ENCODE data around the gene YAE1.

The YAE1 gene, protein sequence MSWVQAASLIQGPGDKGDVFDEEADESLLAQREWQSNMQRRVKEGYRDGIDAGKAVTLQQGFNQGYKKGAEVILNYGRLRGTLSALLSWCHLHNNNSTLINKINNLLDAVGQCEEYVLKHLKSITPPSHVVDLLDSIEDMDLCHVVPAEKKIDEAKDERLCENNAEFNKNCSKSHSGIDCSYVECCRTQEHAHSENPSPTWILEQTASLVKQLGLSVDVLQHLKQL
- 1.3 to 11.0 (median 7.4) reads per million in 9 experiments for total RNA-seq

DNA sequence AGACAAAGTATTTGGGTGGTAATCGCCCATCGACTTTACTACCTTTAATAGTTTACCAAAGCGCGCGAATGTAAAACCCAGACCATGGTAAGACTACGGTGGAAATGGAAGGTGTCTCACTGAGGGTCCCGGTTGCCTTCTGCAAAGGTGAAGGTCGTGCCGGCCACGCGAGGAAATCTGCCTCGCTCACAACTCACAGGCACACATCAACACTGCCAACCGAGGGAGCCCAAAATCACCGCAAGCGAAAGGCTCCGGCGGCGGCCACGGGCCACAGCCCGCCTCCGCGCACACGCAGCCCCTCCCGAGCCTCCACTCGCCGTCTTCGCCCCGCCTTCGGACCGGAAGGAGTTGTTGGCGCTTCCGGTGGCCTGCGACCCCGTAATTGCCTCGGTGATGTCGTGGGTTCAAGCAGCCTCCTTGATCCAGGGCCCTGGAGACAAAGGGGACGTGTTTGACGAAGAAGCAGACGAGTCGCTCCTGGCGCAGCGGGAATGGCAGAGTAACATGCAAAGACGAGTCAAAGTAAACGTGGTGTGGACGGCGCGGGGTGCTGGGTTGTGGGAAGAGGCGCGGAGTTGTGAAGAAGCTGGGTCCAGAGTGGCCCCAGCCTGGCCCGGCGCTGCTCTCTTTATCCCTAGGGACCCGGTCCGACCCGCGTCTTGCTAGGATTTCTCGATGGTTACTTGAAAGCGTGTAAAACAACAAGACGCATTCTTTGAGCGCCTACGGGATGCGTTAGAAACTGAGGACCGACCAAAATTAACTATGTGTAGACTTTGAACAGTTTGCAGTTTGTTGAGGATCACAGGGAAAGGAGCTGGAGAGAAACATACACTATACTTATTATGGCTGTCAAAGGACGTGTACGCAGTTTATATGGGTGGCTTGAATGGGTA is at the start of gene YAE1:
Gene YAE1 (plus strand): TSS at position 382 of the 899 bp plus-strand sequence. CDS start 15 bp downstream, at position 397.
- ATAC-seq (replicated peaks) (peak; percentile 94), DNase-seq (peak; percentile 64 to 71 (median 69))
- peak within 1 kb of the TSS; percentile 95 to 96 for H3K27ac Mint-ChIP-seq
- H3K4me3 Mint-ChIP-seq, result peak within 1 kb of the TSS; percentile 96 to 97
- peaks cover 7% of the 10 kb centered on the region for H3K36me3 Mint-ChIP-seq (ENCODE audit: insufficient read depth)
- peaks cover 15 to 29% of the 10 kb centered on the region in 2 donors for H3K4me1 Mint-ChIP-seq (ENCODE audit: low read depth in 2 of 2)
- H3K9me3 Mint-ChIP-seq, result no peaks in the 10 kb centered on the region
- peaks cover 3 to 5% of the 10 kb centered on the region in 2 donors for H3K27me3 Mint-ChIP-seq

GRCh38 chr7:39516498-39516897 is 49.7 kb upstream of the YAE1 start:
- peaks cover 15 to 18% of the 10 kb centered on the region in 2 donors for H3K27me3 Mint-ChIP-seq

GRCh38 chr7:39517240-39517639 is 49.0 kb upstream of the YAE1 start:
- Mint-ChIP-seq H3K4me3 (no peak overlapping the region), H3K4me1 (ENCODE audit: low read depth in 2 of 2) (peaks cover 4 to 5% of the 10 kb centered on the region in 2 donors), H3K27ac (no peak overlapping the region), H3K9me3 (no peaks in the 10 kb centered on the region), H3K36me3 (ENCODE audit: insufficient read depth) (no peaks in the 10 kb centered on the region), H3K27me3 (peaks cover 18% of the 10 kb centered on the region in 2 donors)
- ATAC-seq (replicated peaks) (no peak), DNase-seq (no peak)

More at GRCh38 chr7:39516498-39516897, 49.7 kb upstream of the YAE1 start:
- no peak for ATAC-seq (replicated peaks)
- Mint-ChIP-seq H3K9me3 (no peaks in the 10 kb centered on the region), H3K4me3 (no peak overlapping the region), H3K27ac (no peak overlapping the region), H3K4me1 (ENCODE audit: low read depth in 2 of 2) (peaks cover 4 to 5% of the 10 kb centered on the region in 2 donors), H3K36me3 (ENCODE audit: insufficient read depth) (no peaks in the 10 kb centered on the region)
- no peak for DNase-seq

DNA sequence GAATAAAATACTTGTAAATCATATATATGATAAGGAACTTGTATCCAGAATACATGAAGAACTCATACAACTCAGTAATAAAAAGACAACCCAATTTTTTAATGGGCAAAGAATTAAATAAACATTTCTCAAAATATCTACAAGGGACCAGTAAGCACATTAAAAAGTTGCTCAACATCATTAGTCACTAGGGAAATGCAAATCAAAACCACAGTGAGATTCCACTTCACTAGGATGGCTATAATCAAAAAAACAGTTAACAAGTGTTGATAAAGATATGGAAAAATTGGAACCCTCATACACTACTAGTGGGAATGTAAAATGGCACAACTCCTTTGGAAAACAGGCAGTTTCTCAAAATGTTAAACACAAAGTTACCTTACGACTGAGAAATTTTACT is 40.3 kb upstream of the YAE1 start:
- Mint-ChIP-seq H3K4me1 (ENCODE audit: low read depth in 2 of 2) (no peaks in the 10 kb centered on the region), H3K36me3 (ENCODE audit: insufficient read depth) (no peaks in the 10 kb centered on the region), H3K27ac (no peak overlapping the region), H3K27me3 (peaks cover 49 to 59% of the 10 kb centered on the region in 2 donors), H3K4me3 (no peak overlapping the region), H3K9me3 (no peaks in the 10 kb centered on the region)
- ATAC-seq (replicated peaks), result no peak
- no peak for DNase-seq

- Mint-ChIP-seq H3K4me1 (ENCODE audit: low read depth in 2 of 2) (no peaks in the 10 kb centered on the region), H3K4me3 (no peak overlapping the region), H3K27me3 (peaks cover 45 to 65% of the 10 kb centered on the region in 2 donors), H3K9me3 (no peaks in the 10 kb centered on the region), H3K36me3 (ENCODE audit: insufficient read depth) (no peaks in the 10 kb centered on the region), H3K27ac (no peak overlapping the region)
- DNase-seq (no peak), ATAC-seq (replicated peaks) (no peak)
Observed at GRCh38 chr7:39526666-39527065, 39.5 kb upstream of the YAE1 start.

- Mint-ChIP-seq H3K4me3 (no peak overlapping the region), H3K4me1 (ENCODE audit: low read depth in 2 of 2) (no peaks in the 10 kb centered on the region), H3K27me3 (peaks cover 42 to 65% of the 10 kb centered on the region in 2 donors), H3K27ac (no peak overlapping the region), H3K9me3 (no peaks in the 10 kb centered on the region), H3K36me3 (ENCODE audit: insufficient read depth) (no peaks in the 10 kb centered on the region)
- no peak for ATAC-seq (replicated peaks)
- DNase-seq, result no peak
Observed at GRCh38 chr7:39527296-39527695, 38.9 kb upstream of the YAE1 start.

DNA sequence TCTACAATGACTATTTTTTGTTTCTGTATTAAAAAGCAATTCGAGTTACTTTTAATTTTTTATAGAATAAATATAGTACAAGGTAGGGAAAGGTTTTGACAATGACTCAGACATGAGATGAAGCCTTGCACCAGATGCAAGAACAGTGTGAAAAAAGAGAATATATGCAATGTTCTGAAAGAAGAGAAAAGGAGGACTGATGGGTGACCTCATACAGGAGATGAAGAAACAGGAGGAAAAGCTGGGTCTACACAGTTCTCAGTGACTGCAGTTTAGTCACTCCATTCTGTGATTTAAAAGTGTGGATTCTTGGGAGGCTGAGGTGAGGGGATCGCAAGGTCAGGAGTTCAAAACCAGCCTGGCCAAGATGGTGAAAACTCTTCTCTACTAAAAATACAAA is 38.3 kb upstream of the YAE1 start:
- no peak for DNase-seq
- no peaks in the 10 kb centered on the region for H3K36me3 Mint-ChIP-seq (ENCODE audit: insufficient read depth)
- no peaks in the 10 kb centered on the region for H3K4me1 Mint-ChIP-seq (ENCODE audit: low read depth in 2 of 2)
- no peak for ATAC-seq (replicated peaks)
- no peaks in the 10 kb centered on the region for H3K9me3 Mint-ChIP-seq
- H3K27ac Mint-ChIP-seq, result no peak overlapping the region
- no peak overlapping the region for H3K4me3 Mint-ChIP-seq
- peaks cover 43 to 69% of the 10 kb centered on the region in 2 donors for H3K27me3 Mint-ChIP-seq

DNA sequence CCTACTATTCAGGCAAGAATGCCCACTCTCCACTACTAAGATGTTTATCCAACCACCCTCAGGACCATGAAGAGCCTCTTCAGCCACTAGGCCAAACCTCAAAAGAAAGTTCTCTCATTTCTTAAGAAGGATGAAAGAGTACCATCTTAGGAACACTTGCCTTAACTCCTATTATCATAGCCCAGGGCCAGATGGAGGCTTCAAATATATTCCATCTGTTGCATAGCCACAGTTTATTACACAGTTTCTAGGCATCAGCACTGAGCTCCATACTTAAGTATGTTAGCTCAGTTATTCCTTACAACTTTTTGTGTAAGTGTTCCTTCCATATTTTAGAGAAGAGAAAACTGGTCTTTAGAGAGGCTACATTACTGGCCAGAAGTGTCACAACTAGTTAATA is 37.4 kb upstream of the YAE1 start:
- ATAC-seq (replicated peaks), result no peak
- no peak overlapping the region for H3K27ac Mint-ChIP-seq
- H3K4me1 Mint-ChIP-seq (ENCODE audit: low read depth in 2 of 2), result no peaks in the 10 kb centered on the region
- no peaks in the 10 kb centered on the region for H3K36me3 Mint-ChIP-seq (ENCODE audit: insufficient read depth)
- DNase-seq, result no peak
- no peak overlapping the region for H3K4me3 Mint-ChIP-seq
- no peaks in the 10 kb centered on the region for H3K9me3 Mint-ChIP-seq
- peaks cover 38 to 63% of the 10 kb centered on the region in 2 donors for H3K27me3 Mint-ChIP-seq

- ATAC-seq (replicated peaks) (no peak), DNase-seq (no peak)
- H3K36me3 Mint-ChIP-seq (ENCODE audit: insufficient read depth), result no peaks in the 10 kb centered on the region
- H3K4me1 Mint-ChIP-seq (ENCODE audit: low read depth in 2 of 2), result no peaks in the 10 kb centered on the region
- no peak overlapping the region for H3K4me3 Mint-ChIP-seq
- H3K9me3 Mint-ChIP-seq, result no peaks in the 10 kb centered on the region
- no peak overlapping the region for H3K27ac Mint-ChIP-seq
- peaks cover 31 to 62% of the 10 kb centered on the region in 2 donors for H3K27me3 Mint-ChIP-seq
Observed at GRCh38 chr7:39529582-39529981, 36.6 kb upstream of the YAE1 start.

GRCh38 chr7:39530971-39531370 is 35.2 kb upstream of the YAE1 start:
- H3K27me3 Mint-ChIP-seq, result peaks cover 18 to 62% of the 10 kb centered on the region in 2 donors
- ATAC-seq (replicated peaks), result no peak
- DNase-seq, result no peak
- H3K36me3 Mint-ChIP-seq (ENCODE audit: insufficient read depth), result no peaks in the 10 kb centered on the region
- H3K4me3 Mint-ChIP-seq, result no peak overlapping the region
- H3K9me3 Mint-ChIP-seq, result no peaks in the 10 kb centered on the region
- H3K4me1 Mint-ChIP-seq (ENCODE audit: low read depth in 2 of 2), result no peaks in the 10 kb centered on the region
- no peak overlapping the region for H3K27ac Mint-ChIP-seq

DNA sequence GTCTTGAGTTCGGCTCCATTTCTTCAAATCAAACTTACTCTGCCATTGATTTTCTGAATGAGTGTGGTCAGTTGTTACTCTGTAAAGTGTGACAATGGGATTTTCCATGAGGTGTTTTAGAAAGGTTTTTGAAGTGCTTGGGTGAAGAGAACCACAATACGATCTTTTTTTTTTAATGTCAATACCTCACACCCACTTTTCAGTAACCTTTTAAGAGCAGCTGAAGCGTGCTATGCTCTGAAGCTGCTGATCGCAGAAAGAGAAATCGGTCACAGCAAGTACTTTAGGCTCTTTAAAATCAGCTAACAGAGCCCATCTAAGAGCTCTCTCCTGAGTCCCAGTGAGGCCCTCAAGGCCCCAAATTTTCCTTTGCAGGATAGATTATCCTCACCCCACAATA is 34.4 kb upstream of the YAE1 start:
- Mint-ChIP-seq H3K9me3 (no peaks in the 10 kb centered on the region), H3K36me3 (ENCODE audit: insufficient read depth) (no peaks in the 10 kb centered on the region), H3K4me1 (ENCODE audit: low read depth in 2 of 2) (no peaks in the 10 kb centered on the region), H3K27ac (no peak overlapping the region), H3K27me3 (peaks cover 16 to 60% of the 10 kb centered on the region in 2 donors), H3K4me3 (no peak overlapping the region)
- DNase-seq (no peak), ATAC-seq (replicated peaks) (no peak)

DNA sequence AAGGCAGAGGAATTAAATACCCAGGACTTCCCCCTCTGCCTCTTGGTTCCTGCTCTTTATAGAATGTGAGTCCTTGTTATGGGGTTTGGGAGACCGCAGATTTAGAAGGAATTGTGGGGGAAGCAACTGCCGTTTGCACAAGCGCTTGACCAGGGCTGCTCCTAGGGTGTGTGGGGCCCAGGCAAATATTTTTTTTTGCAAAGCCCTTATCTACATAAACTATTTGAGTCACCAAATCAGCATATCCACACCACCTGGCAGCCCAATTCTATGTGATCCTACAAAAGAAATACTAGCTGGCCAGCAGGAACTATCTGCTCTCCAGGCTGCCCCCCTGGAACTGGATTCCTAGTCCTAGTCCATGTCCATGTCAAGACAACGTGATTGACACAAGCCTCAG is 33.4 kb upstream of the YAE1 start:
- Mint-ChIP-seq H3K36me3 (ENCODE audit: insufficient read depth) (no peaks in the 10 kb centered on the region), H3K4me3 (no peak overlapping the region), H3K9me3 (no peaks in the 10 kb centered on the region), H3K27me3 (peaks cover 11 to 50% of the 10 kb centered on the region in 2 donors), H3K4me1 (ENCODE audit: low read depth in 2 of 2) (no peaks in the 10 kb centered on the region), H3K27ac (no peak overlapping the region)
- DNase-seq, result no peak
- ATAC-seq (replicated peaks), result no peak

DNA sequence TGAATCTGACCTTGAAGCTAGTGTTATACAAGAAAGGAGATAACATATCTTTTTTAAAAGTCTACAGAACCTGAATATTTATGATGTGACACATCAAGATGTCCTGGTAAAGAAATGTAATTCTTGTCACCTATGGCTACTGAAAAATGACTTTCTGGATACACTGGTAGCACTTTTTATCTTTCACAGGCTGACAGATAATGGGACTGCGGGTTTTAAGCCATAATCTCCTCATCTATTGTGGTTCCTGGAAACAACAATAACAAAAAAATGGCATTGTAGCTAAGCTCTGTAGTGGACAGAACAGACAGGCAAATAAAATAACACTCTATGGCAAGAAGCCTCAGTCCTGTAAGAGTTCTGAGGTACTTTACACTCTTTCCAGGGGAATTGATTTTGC is 31.6 kb upstream of the YAE1 start:
- Mint-ChIP-seq H3K27ac (no peak overlapping the region), H3K4me1 (ENCODE audit: low read depth in 2 of 2) (no peaks in the 10 kb centered on the region), H3K27me3 (peaks cover 11 to 44% of the 10 kb centered on the region in 2 donors), H3K4me3 (no peak overlapping the region), H3K9me3 (no peaks in the 10 kb centered on the region), H3K36me3 (ENCODE audit: insufficient read depth) (no peaks in the 10 kb centered on the region)
- DNase-seq (no peak), ATAC-seq (replicated peaks) (no peak)

DNA sequence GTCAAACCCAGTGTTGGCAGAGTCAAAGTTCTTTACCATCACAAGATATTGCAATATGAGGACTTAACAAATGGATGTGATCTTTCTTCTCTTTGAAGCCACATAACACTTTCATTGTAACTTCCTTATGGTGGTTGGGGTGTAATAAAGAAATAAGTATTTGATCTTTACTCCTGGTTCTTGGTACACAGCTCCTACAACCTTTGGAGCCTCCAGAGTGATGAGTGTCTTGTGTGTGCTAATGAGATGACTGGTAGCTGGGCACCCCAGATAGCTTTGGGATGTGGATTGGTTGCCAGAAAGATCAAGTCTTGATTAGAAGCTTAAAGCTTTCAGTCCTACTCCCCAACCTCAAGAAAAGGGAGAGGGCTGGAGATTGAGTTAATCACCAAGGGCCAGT is 31.1 kb upstream of the YAE1 start:
- no peaks in the 10 kb centered on the region for H3K4me1 Mint-ChIP-seq (ENCODE audit: low read depth in 2 of 2)
- H3K27me3 Mint-ChIP-seq, result peaks cover 11 to 41% of the 10 kb centered on the region in 2 donors
- H3K27ac Mint-ChIP-seq, result no peak overlapping the region
- no peaks in the 10 kb centered on the region for H3K9me3 Mint-ChIP-seq
- no peak overlapping the region for H3K4me3 Mint-ChIP-seq
- ATAC-seq (replicated peaks) (no peak), DNase-seq (no peak)
- no peaks in the 10 kb centered on the region for H3K36me3 Mint-ChIP-seq (ENCODE audit: insufficient read depth)
